Measurements from ENCODE around the gene SPTB. TPM values are rescaled to one million over a fixed set of nuclear protein-coding genes. Genes with fewer than 3 reads are reported as not detected.

SPTB gene
- total and polyA plus RNA-seq, 10 of the 15 experiments (the other 5 are each of a cell fraction or from before 2014, with no cell fraction given): under 0.01 to 0.04 (median 0.02) TPM; not detected in 4

DNA sequence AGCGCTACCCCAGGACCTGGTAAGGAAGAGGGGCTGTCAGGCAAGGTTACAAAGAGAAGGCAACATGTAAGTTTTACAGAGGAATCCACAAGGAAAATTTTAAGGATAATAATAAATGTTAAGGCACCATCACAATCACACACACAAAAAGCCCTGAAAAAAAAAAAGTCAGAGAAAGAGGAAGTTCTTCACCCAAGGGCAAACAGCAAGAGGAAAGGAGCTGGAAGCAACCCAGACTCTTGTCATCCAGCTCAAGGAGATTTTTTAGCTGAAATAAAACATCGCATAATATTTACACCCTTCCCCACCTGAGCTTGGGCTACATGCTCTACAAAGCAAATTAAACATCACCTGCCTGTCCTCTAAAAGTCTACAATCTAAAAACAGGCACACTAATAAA lies 9.5 kb downstream of the SPTB start:
- Histone ChIP-seq H4K20me1 (ENCODE audit: control insufficient read depth, insufficient read depth) (no peaks in the 10 kb centered on the region), H3K9ac (ENCODE audit: control insufficient read depth, insufficient read depth, low read length) (no peak overlapping the region), H3K79me2 (ENCODE audit: control insufficient read depth, insufficient read depth, low read length) (no peaks in the 10 kb centered on the region), H3K27ac (ENCODE audit: control insufficient read depth, insufficient read depth) (no peak overlapping the region), H3K36me3 (ENCODE audit: control insufficient read depth in 2 of 2, insufficient read depth in 2 of 2, low read length in 1 of 2) (no peaks in the 10 kb centered on the region), H3K27me3 (replicated peaks in 1 of 2; ENCODE audit: control insufficient read depth in 2 of 2, insufficient read depth in 2 of 2, low read length in 1 of 2) (peaks cover 0 to 5% of the 10 kb centered on the region in 2 experiments; a peak in 1 of 4 replicates), H2AFZ (ENCODE audit: control insufficient read depth, low read depth, low read length) (no peak overlapping the region), H3K4me2 (ENCODE audit: control insufficient read depth, insufficient read depth) (no peak overlapping the region), H3K9me3 (replicated peaks; ENCODE audit: control insufficient read depth, insufficient read depth, low read length) (no peaks in the 10 kb centered on the region), H3K4me3 (no peak overlapping the region), H3K4me1 (ENCODE audit: control insufficient read depth, insufficient read depth, low read length) (no peaks in the 10 kb centered on the region)
- intact Hi-C loops (cut with micrococcal nuclease; ENCODE audit: unreplicated experiment): no loop called here
- SMC1A ChIA-PET (ENCODE audit: uncharacterized antibody, unreplicated experiment): interaction anchor here (0.7 to 2.8 kb wide), 3 partner anchors 19 to 439 kb away, joined by 3 to 6 read pairs (median 4); no protein-coding TSS in a partner anchor
- POLR2A ChIA-PET: interaction anchor here (0.6 kb wide), 2 partner anchors 178 to 407 kb away, joined by 3 read pairs; no protein-coding TSS in a partner anchor
- DNase-seq (ENCODE audit: low read depth, low spot score): no peak
- BruUV-seq (replicated peaks): no TSS peak
- in situ Hi-C loops (cut with MboI): no loop called here
- 0% methylated on average over 2 of the region's 2 CpGs for WGBS (ENCODE audit: insufficient coverage, insufficient replicate concordance, low lambda C conversion rate, missing lambda C conversion rate)
- TF ChIP-seq MTA3 (IDR thresholded peaks at IDR 0.05; ENCODE audit: borderline replicate concordance, low read length) (no peak), ASH2L (IDR thresholded peaks at IDR 0.05; ENCODE audit: borderline replicate concordance, low read depth) (no peak), MYB (IDR thresholded peaks at IDR 0.05; ENCODE audit: borderline replicate concordance, low read depth, low read length) (no peak), ZNF274 (IDR thresholded peaks at IDR 0.05; ENCODE audit: insufficient read depth, insufficient read length) (no peak), SUPT20H (IDR thresholded peaks at IDR 0.05; ENCODE audit: borderline replicate concordance, control insufficient read depth, low read depth, low read length) (no peak), ZNF217 (IDR thresholded peaks at IDR 0.05) (no peak), POLR2AphosphoS2 (IDR thresholded peaks at IDR 0.05; ENCODE audit: low read depth, low read length) (no peak), ZNF384 (IDR thresholded peaks at IDR 0.05; ENCODE audit: borderline replicate concordance, low read depth, low read length) (no peak), RAD51 (IDR thresholded peaks at IDR 0.05) (no peak), NRF1 (conservative IDR thresholded peaks at IDR 0.05; ENCODE audit: low read depth, low read length) (no peak)
- TF ChIP-seq, protein P1, sequence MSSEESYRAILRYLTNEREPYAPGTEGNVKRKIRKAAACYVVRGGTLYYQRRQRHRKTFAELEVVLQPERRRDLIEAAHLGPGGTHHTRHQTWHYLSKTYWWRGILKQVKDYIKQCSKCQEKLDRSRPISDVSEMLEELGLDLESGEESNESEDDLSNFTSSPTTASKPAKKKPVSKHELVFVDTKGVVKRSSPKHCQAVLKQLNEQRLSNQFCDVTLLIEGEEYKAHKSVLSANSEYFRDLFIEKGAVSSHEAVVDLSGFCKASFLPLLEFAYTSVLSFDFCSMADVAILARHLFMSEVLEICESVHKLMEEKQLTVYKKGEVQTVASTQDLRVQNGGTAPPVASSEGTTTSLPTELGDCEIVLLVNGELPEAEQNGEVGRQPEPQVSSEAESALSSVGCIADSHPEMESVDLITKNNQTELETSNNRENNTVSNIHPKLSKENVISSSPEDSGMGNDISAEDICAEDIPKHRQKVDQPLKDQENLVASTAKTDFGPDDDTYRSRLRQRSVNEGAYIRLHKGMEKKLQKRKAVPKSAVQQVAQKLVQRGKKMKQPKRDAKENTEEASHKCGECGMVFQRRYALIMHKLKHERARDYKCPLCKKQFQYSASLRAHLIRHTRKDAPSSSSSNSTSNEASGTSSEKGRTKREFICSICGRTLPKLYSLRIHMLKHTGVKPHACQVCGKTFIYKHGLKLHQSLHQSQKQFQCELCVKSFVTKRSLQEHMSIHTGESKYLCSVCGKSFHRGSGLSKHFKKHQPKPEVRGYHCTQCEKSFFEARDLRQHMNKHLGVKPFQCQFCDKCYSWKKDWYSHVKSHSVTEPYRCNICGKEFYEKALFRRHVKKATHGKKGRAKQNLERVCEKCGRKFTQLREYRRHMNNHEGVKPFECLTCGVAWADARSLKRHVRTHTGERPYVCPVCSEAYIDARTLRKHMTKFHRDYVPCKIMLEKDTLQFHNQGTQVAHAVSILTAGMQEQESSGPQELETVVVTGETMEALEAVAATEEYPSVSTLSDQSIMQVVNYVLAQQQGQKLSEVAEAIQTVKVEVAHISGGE (CRISPR knock-in tag; IDR thresholded peaks at IDR 0.05): no peak
- TF ChIP-seq, protein P2, sequence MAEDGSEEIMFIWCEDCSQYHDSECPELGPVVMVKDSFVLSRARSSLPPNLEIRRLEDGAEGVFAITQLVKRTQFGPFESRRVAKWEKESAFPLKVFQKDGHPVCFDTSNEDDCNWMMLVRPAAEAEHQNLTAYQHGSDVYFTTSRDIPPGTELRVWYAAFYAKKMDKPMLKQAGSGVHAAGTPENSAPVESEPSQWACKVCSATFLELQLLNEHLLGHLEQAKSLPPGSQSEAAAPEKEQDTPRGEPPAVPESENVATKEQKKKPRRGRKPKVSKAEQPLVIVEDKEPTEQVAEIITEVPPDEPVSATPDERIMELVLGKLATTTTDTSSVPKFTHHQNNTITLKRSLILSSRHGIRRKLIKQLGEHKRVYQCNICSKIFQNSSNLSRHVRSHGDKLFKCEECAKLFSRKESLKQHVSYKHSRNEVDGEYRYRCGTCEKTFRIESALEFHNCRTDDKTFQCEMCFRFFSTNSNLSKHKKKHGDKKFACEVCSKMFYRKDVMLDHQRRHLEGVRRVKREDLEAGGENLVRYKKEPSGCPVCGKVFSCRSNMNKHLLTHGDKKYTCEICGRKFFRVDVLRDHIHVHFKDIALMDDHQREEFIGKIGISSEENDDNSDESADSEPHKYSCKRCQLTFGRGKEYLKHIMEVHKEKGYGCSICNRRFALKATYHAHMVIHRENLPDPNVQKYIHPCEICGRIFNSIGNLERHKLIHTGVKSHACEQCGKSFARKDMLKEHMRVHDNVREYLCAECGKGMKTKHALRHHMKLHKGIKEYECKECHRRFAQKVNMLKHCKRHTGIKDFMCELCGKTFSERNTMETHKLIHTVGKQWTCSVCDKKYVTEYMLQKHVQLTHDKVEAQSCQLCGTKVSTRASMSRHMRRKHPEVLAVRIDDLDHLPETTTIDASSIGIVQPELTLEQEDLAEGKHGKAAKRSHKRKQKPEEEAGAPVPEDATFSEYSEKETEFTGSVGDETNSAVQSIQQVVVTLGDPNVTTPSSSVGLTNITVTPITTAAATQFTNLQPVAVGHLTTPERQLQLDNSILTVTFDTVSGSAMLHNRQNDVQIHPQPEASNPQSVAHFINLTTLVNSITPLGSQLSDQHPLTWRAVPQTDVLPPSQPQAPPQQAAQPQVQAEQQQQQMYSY (CRISPR knock-in tag; IDR thresholded peaks at IDR 0.05): no peak
- TF ChIP-seq, protein P3, sequence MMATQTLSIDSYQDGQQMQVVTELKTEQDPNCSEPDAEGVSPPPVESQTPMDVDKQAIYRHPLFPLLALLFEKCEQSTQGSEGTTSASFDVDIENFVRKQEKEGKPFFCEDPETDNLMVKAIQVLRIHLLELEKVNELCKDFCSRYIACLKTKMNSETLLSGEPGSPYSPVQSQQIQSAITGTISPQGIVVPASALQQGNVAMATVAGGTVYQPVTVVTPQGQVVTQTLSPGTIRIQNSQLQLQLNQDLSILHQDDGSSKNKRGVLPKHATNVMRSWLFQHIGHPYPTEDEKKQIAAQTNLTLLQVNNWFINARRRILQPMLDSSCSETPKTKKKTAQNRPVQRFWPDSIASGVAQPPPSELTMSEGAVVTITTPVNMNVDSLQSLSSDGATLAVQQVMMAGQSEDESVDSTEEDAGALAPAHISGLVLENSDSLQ (IDR thresholded peaks at IDR 0.05): no peak
- TF ChIP-seq, protein P4, sequence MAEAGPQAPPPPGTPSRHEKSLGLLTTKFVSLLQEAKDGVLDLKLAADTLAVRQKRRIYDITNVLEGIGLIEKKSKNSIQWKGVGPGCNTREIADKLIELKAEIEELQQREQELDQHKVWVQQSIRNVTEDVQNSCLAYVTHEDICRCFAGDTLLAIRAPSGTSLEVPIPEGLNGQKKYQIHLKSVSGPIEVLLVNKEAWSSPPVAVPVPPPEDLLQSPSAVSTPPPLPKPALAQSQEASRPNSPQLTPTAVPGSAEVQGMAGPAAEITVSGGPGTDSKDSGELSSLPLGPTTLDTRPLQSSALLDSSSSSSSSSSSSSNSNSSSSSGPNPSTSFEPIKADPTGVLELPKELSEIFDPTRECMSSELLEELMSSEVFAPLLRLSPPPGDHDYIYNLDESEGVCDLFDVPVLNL (IDR thresholded peaks at IDR 0.05; ENCODE audit: low read depth, low read length): no peak
- ATAC-seq: no peak
- CTCF ChIA-PET: interaction anchor here (0.6 to 1.5 kb wide), 4 partner anchors 12 to 696 kb away, joined by 3 to 6 read pairs (median 4); no protein-coding TSS in a partner anchor
- no peak for FAIRE-seq
- RAD21 ChIA-PET (ENCODE audit: unreplicated experiment): interaction anchor here (0.7 to 1.6 kb wide), 2 partner anchors 8 to 129 kb away, joined by 3 to 5 read pairs; no protein-coding TSS in a partner anchor
